Kidney capillary endothelial cell (primary cell): ENCODE results near the gene IL17REL.
"Not testable (repeated sequence)": the region's sequence is repeated elsewhere in the genome, so short reads cannot be mapped to it uniquely, and the experiment has no call there.

ENCODE experiments used
- DNase-seq: peaks from one replicate; pipeline ENCODE4 v3.0.0-alpha.2; 2018; ENCODE audit warnings: low spot score

The IL17REL gene

DNA sequence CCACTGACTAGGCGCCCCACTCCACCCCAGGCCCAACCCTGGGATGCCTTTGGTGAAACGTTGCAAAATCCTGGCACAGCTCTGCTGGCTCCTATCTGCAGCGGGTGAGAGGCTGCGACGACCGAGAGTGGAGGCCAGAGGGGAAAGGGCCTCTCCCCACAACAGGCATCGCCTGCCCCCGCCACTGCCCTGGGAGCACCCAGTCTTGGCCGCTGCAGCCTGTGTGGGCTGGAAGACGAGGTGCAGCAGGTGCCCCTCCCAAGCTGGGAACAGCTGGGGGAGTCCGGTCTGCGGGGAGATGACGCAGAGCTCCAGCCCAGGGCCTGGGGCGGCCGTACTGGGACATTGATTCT, 56.2 kb downstream of the IL17REL start:
- DNase-seq = no peak

DNA sequence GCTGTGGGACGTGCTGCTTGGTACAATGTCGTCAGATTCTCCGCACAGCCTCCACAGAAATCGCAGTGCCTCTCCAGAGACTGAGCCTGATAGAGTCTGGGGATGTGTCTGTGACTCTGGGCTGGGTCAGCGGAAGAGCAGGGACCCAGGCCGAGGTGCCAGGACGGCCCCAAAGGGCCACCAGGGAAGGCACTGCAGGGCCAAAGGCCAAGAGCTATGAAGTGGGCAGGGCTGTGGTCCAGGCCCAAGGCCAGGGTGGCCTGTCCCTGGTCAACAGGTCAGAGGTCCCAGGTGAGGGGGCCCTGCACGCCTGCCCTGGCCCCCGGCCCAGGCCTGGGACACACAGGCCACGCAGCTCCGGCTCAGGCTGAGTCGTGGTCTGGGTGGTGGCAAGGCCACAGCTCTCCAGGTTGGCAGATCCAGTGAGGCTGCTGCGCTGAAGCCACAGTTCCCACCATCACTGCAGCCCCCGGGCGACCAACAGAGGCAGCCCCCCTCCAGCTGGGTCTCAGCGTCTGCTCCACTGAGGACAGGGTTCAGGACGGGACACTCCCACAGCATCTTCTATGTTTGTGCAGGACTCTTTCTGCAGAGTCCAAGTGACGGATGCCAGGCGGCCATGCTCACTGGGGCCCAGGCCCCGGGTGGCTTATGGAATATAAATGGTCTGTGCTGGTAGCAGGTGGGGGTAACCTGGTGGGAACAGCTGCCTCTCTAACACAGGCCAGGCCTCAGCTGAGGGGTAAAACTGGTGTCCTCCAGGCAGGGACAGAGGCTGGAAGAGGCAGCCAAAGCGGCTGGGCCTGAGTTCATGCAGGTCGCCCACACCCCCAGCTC, 56.8 kb downstream of the IL17REL start:
- DNase-seq = no peak

DNA sequence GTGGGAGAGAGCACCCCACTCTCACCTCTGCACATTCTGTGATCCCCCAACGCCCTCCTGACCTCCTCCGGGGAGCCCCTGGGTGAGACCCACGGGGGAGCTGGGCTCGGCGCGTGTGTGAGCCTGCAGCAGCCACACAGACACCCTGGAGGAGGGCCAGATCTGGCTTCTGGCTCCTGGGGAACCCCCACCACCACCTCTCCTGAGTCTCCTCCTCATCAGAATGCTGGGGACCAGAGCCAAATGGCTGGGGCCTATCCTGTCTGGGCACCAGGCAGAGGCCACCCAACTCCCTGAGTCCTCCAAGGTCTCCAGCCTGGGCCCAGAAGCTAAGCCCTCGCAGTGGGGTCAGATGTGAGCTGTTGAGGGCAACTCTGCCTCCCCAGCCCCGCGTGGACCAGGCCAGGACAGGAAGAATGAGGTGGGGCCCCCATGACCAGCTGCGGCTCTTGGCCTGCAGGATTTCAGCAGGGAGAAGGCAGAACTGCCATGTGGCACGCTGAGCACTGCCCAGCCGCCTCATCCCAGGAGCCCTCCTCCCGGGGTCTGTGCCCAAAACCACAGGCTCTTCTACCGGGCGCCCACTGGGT, 57.5 kb downstream of the IL17REL start:
- no peak for DNase-seq

DNA sequence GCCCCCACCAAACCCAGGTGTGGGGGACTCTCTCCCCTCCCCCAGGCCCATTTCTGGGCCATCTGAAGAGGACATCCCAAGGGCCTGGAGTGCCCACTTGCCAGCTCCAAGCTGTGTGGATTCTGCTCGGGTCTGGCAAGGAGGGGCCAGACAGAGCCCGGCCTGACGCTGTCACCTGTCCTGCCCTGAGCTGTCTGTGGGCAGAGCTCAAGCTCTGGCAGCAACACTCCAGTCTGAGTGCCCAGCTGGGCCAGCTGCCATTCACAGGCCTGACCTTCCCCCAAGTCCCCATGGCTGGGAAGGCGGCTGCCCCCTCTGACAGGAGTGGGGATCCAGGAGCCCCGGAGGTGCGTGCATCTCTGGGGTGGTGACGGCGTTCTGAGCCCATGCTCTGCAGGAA, 58.2 kb downstream of the IL17REL start:
- DNase-seq = no peak

DNA sequence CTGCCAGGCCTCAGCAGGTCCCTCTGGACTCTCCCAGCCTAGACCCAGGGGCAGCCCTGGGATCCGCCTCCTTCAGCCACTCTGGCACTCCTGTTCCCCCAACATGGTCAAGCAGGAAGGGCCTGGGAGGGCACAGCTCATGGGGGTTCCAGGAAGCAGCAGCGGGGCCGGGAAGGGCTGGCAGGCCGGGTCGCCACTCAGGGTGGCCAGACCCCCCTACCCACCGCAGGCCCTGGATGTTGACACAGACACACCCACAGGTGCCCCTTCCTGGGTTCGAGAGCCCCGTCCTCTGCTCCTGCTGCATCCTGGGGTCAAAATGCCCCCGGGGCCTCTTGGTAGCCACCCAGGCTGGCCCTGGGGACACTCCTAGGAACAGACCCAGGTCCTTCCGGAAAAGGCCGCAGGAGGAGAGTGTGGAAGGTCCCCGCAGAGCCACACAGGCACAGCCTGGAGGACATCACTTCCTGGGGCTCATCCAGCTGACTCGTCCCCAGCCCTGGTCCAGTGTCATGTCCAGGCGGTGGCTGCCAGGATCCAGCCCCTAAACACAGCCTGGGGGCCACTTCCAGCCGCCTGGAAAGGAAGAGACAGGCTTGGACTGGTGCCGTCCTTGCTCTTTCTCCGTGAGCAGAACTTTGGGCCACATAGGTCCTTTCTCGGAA, 58.8 kb downstream of the IL17REL start:
- no peak for DNase-seq

DNA sequence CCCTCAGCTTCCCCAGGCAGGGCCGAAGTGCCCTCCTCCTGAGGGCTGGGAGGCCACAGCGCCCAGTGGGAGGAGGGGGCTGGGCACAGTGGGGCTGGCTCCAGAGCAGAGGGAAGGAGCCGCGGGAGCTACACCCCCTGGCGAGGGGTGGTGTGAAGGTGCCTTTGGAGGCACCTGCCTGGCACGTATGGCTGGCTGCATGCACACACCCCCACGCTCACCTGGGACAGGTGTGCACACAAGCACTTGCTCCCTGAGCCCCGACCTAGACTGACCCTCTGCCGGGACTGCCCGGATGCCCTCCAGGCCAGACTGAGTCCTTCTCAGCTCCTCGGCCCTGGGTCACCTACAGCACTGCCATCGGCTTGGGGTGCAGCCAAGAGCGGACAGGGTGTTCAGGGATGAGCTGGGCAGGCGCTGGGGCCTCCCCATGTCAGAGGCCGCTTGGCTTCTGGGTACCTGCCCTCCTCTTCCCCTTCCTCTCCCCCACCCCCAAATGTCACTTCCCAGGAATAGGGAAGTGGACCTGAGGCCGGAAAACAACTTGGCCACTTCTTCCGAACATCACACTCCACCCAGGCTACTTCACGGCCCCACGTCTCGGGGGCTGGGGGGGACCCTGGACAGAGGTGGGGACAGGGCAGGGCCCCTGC, 59.4 kb downstream of the IL17REL start:
- DNase-seq = no peak

DNA sequence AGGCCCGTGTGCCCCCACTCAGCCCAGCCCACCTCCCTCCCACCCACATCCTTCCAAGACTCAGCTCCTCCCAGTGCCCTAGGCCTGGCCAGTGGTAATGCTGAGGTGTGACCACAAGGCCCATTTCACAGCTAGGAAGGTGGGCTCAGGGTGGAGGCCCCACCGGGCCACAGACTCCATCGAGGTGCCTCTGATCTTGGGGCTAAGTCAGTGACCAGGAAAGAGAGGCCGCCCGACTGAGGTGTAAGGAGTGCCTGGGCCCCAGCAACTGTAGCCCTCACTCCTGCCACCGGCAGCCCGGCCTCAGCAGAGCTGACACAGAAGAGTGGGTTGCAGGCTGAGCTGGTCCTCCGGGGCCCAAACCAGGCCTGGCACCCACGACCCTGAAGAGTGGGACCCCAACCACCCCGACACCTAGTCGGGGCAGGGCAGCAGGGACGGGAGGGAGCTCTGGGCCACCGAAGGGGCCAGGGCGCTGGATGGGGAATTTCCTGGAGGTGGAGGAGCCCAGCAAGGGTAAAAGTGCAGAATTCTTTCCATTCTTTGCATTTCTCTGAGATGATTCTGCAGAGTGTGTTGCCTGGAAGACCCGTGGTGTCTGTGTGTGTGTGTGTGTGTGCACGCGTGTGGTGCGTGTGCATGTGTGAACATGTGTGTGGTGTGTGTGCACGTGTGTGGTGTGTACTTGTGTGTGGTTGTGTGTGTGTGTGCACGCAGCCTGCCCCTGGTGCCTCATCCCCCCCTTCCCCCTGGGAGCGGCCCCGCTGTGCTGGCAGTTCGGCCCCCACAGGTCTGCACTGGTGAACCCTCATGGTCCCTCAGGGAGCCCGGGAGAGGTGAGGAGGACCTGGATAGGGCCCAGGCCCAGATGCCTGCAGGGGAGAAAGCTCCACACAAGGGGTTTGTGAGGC, 60.3 kb downstream of the IL17REL start:
- DNase-seq = no peak

DNA sequence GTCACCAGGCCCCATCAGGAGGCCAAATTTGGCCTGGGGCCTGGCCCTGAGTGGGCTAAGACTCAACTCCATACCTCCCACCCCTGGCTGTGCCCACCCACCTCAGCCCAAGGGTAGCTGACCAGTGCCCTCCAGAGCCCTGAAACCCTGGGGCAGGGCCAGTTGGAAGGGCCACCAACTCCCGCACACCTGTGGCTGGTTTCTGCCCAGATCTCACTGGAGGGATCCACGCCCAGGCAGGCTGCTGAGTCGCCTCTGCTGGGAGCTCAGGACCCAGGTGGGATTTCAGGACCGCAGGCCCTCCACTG, 60.9 kb downstream of the IL17REL start:
- no peak for DNase-seq

DNA sequence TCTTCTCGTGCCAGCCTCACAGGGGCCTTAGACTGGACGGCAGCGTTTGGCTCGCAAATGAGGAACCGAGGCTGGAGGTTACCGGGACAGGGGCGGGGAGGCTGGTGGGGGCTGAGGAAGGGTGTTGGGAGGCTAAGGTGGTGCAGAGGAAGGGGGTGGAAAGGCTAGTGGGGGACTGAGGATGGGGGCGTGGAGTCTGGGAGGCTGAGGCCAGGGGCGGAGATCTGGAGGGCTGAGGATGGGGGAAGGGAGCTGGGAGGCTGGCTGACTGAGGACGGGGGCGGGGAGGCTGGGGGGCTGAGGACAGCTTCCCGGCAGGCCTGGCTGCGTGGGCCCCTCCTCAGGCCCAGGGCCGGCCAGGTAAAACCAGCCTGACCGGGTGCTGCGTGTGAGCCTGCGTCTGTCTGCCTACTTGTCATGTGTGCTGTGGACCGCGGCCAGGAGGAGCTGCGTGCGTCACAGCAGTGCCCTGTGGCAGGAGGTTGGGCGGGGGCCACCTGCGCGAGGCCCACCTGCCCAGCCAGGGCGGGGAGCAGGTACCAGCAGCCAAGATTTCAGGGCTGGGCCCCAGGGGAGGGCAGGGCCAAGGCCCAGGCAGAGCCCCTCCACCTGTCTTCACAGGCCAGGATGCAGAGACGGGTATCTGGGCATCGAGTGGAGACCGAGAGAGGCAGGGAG, 61.4 kb downstream of the IL17REL start:
- DNase-seq = no peak

DNA sequence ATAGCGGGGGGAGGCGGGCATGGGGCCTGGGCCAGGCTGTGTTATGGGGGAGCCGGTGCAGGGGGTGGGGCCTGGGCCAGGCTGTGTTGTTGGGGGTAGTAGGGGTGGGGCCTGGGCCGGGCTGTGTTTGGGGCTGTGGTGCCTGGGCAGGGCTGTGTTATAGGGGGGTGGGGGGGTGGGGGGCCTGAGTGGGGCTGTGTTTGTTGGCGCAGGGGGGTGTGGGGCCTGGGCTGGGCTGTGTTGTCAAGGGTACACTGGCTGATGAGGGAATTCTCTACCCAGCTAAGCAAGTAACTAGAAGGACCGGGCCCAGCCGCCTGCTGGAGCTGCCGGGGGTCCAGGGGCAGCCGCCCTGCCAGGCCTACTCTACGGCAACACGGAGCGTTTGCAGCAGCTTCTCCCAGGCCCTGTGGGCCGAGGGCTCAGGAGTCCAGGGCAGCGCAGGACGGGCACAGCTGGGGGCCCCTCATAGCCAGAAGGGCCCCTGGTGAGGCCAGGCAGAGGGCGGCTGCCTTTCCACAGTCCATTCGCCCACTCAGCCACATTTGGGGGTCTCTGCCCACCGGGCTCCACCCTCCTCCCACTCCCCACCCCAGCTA, 62.1 kb downstream of the IL17REL start:
- DNase-seq = no peak

DNA sequence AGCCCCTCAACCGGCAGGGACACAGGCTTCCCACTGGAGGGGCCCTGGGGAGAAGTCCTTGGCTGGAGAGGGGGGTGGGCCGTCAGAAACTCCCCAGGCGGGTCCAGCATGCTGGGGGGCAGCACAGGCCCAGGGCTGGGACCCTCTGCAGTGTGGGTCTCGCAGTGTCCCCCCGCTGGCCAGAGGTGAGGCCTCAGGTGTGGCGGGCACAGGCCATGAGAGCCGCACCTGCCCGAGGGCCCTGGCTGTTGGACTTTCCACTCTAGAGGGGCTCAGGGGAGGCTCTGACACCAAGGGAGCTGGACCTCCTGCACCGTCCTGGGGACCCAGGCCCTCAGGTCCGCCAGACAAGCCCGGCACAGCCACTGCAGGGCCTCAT, 62.7 kb downstream of the IL17REL start:
- DNase-seq = no peak

DNA sequence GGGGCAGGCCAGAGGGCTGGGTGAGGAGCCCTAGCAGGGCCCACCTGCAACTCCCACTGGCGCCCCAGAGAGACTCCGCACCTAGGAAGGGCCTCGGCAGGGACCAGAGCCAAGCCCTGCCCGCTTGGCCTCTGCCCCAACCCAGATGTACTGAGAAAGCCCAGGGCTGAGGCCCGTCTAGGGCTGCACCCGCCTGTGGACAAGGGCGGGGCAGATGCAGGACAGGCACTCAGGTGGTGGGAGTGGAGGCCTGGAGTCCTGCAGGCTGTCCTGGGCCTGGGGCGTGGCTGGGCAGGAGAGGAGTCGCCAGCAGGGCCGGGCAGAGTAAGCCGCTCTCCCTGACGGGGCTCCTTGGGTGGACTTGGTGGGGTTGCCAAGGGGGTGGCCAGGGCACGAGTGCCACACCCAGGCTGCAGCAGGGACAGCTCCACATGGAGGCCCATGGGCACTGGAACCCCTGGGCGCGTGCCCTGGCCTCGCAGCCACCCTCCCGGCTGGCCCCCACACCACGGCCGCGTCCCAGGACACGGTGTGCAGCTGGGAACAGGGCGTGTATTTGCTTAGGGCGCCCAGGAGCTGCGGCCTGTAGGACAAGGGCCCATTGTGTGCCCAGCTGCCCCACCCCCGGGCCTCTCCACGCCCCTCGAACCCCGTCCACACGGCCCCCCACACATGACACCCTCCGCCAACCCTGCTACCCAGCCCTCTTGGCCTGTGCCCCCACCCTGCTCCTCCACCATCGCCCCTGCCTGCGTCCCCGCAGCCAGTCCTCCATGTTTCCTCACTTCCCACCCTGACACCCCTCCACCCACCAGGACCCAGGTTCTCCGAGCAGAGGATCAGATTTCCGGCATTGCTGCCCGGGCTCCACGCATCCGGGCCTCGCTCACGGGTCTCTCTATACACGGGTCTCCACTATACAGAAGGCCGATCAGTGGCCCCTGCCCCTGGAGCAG, 63.3 kb downstream of the IL17REL start:
- no peak for DNase-seq

DNA sequence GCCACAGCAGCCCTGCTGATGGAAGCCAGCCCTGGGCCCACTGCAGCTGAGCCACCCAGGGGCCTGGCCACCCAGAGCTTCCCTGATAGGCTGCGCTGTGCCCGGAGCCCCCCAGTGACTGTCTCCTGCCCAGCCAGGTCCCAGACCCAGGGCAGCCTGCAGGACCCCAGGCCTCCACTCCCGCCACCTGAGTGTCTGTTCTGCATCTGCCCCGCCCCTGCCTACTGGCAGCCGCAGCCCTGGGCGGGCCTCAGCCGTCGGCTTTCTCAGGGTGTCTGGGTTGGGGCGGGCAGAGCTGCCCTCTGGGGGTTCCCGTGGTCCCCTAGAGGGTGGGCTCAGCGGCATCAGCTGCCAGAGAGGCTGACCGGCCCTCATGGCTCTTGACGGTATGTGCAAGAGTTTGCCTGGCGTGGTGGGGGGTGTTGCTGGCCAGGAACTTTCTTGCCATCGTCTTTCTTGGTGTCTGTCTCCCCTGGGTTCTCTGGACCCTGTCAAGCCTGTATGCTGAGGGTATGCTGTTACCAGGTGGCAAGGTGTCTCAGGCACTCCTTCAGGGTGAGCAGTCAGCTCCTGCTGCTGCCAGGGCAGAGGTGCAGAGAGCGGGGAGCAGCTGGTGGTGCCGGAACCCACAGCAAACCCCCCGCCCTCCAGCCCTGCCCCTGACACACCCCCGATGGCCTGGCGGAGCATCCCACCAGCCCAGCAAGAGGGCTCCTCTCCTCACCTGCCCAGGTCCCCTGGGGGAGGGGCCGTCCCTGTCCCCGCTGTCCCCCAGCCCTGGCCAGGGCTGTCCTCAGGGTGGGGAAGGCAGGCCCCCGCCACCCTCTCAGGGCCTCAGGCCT, 64.2 kb downstream of the IL17REL start:
- no peak for DNase-seq

DNA sequence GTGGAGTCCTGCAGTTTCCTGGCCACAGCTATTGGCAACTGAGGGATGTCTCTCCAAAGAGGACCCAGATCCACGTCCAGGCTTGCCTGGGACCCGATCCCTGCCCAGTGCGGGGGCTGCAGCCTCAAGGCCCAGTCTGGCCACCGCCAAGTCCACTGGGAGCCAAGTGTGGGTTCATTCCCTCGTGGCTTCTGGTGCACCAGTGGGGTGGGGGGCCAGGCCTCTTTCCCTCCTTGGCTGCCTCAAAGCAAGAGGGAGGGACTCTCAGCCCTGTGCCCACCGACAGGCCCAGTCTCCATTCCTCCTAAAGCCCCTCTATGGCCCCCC, 65.3 kb downstream of the IL17REL start:
- no peak for DNase-seq

DNA sequence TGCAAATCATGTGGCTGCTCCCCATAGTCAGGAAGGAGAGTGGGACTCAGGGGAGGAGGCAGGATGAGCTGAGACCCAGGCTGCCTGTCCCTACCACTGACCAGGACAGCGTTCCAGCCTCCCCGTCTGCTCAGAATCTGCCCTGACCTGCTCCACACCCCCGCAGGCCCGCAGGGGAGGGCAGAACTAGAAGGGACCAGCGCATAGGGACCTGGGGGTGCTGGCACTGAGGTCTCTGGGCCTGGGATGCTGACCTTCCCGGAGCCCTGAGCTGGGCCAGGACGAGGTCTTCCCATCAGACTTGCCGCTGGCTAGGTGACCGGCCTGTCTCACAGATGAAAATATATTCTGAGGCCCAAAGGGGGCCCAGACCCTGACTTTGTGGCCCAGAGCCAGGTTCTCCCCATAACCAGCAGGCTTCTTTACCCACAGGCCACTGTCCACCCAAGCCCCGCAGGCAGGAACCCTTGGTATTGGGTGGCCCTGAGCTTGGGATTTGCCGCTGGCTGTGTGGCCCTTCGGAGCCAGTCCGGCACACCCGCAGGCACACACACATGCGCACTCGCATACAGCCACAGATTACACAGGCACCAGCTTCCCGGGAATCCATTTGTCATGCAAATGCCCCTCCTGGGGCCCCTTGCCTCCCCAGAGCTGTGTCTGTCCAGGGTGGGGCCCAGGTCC, 65.8 kb downstream of the IL17REL start:
- DNase-seq = no peak

DNA sequence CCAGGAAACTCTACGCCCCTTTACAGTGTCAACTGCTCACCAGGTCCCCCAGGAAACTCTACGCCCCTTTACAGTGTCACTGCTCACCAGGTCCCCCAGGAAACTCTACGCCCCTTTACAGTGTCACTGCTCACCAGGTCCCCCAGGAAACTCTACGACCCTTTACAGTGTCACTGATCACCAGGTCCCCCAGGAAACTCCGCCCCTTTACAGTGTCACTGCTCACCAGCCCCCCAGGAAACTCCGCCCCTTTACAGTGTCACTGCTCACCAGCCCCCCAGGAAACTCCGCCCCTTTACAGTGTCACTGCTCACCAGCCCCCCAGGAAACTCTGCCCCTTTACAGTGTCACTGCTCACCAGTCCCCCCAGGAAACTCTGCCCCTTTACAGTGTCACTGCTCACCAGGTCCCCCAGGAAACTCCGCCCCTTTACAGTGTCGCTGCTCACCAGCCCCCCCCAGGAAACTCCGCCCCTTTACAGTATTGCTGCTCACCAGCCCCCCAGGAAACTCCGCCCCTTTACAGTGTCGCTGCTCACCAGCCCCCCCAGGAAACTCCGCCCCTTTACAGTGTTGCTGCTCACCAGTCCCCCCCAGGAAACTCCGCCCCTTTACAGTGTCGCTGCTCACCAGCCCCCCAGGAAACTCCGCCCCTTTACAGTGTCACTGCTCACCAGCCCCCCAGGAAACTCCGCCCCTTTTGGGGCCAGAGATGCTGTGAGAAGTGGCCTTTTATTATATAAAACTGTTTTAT, 67.3 kb downstream of the IL17REL start:
- not testable (repeated sequence) for DNase-seq
